WTC11 (cell line): Measurements from ENCODE around the gene PTGES3L. TPM values are rescaled to one million over a fixed set of nuclear protein-coding genes. Genes with fewer than 3 reads are reported as not detected.

Source experiments
- ATAC-seq: fragments of 200-7000 bp; cut with Tn5 transposase; 2 replicates; pipeline ENCODE4 v1.10.0; 2021; ENCODE audit warnings: mild to moderate bottlenecking, moderate library complexity
- CTCF ChIA-PET: fragments of 300-600 bp; sonication (Branson Sonifier 250); formaldehyde crosslinking; loops from one replicate; lab custom pipeline; 2021; ENCODE audit warnings: antibody characterized with exemption; lab: Charles Lee
- POLR2A ChIA-PET: fragments of 350-600 bp; sonication (Branson Sonifier 250); formaldehyde crosslinking; loops from one replicate; lab custom pipeline; 2021; ENCODE audit warnings: antibody characterized with exemption; lab: Charles Lee
- DNase-seq: peaks from one replicate; pipeline ENCODE4 v3.0.0; 2021; ENCODE audit warnings: low spot score
- H3K27ac Mint-ChIP-seq: 2 replicates; pipeline ENCODE4 v1.8.0; 2021; ENCODE audit warnings: mixed read lengths
- H3K27me3 Mint-ChIP-seq: 2 replicates; pipeline ENCODE4 v1.8.0; 2021; ENCODE audit warnings: low read depth, mild to moderate bottlenecking, moderate library complexity, mixed read lengths
- H3K36me3 Mint-ChIP-seq: 2 replicates; pipeline ENCODE4 v1.8.0; 2021; ENCODE audit warnings: mixed read lengths
- H3K4me1 Mint-ChIP-seq: 2 replicates; pipeline ENCODE4 v1.8.0; 2022; ENCODE audit warnings: mixed read lengths
- H3K4me3 Mint-ChIP-seq: 2 replicates; pipeline ENCODE4 v1.8.0; 2021; ENCODE audit warnings: mild to moderate bottlenecking, moderate library complexity, mixed read lengths
- H3K9me3 Mint-ChIP-seq: 2 replicates; pipeline ENCODE4 v1.8.0; 2021; ENCODE audit warnings: mixed read lengths
- ATF1 ChIP-seq: sonication (generic); formaldehyde crosslinking; IDR thresholded peaks from 2 replicates; pipeline ENCODE4 v1.8.1; 2023; ENCODE audit warnings: mild to moderate bottlenecking, moderate library complexity, missing genetic modification reagents
- CBFB ChIP-seq: sonication (generic); formaldehyde crosslinking; IDR thresholded peaks from 2 replicates; pipeline ENCODE4 v1.8.1; 2022; ENCODE audit warnings: mild to moderate bottlenecking, low read depth, missing genetic modification reagents
- ETV6 ChIP-seq: sonication (generic); formaldehyde crosslinking; IDR thresholded peaks from 2 replicates; pipeline ENCODE4 v1.8.1; 2022; ENCODE audit warnings: mild to moderate bottlenecking, missing genetic modification reagents
- FOXJ3 ChIP-seq: sonication (generic); formaldehyde crosslinking; IDR thresholded peaks from 2 replicates; pipeline ENCODE4 v1.9.0; 2021; ENCODE audit warnings: missing genetic modification reagents, mild to moderate bottlenecking, borderline replicate concordance
- FOXK1 ChIP-seq: sonication (generic); formaldehyde crosslinking; IDR thresholded peaks from 2 replicates; pipeline ENCODE4 v1.8.0; 2022; ENCODE audit warnings: mild to moderate bottlenecking, moderate library complexity, missing genetic modification reagents
- GABPB1 ChIP-seq: sonication (generic); formaldehyde crosslinking; IDR thresholded peaks from 2 replicates; pipeline ENCODE4 v1.8.1; 2023; ENCODE audit warnings: mild to moderate bottlenecking, missing genetic modification reagents
- MXD4 ChIP-seq: fragments of 250-450 bp; sonication (Bioruptor Pico); IDR thresholded peaks from 2 replicates; pipeline ENCODE4 v1.8.0; 2021; ENCODE audit warnings: mild to moderate bottlenecking, moderate library complexity, borderline replicate concordance
- MYBL2 ChIP-seq: sonication (generic); formaldehyde crosslinking; IDR thresholded peaks from 2 replicates; pipeline ENCODE4 v1.8.1; 2023; ENCODE audit warnings: mild to moderate bottlenecking, moderate library complexity, missing genetic modification reagents
- TEAD1 ChIP-seq: sonication (generic); formaldehyde crosslinking; IDR thresholded peaks from 2 replicates; pipeline ENCODE4 v1.8.0; 2022; ENCODE audit warnings: mild to moderate bottlenecking, missing genetic modification reagents
- USF2 ChIP-seq: sonication (generic); formaldehyde crosslinking; IDR thresholded peaks from 2 replicates; pipeline ENCODE4 v1.8.1; 2023; ENCODE audit warnings: mild to moderate bottlenecking, missing genetic modification reagents, moderate library complexity
- ZNF263 ChIP-seq: sonication (generic); formaldehyde crosslinking; IDR thresholded peaks from 2 replicates; pipeline ENCODE4 v1.8.1; 2022; ENCODE audit warnings: low read depth, mild to moderate bottlenecking, moderate library complexity, missing genetic modification reagents
- ZNF281 ChIP-seq: sonication (generic); formaldehyde crosslinking; IDR thresholded peaks from 2 replicates; pipeline ENCODE4 v1.8.0; 2023; ENCODE audit warnings: mild to moderate bottlenecking, missing genetic modification reagents
- ZNF416 ChIP-seq: fragments of 250-450 bp; sonication (Bioruptor Pico); IDR thresholded peaks from 2 replicates; pipeline ENCODE4 v1.9.0; 2021; ENCODE audit warnings: mild to moderate bottlenecking, inconsistent platforms
- total RNA-seq: library from RNA; stranded (reverse); gene quantifications from 3 replicates; pipeline ENCODE4 v1.2.3, GENCODE V29; 2021
- TF ChIP-seq, protein P1 (sequence below): fragments of 250-450 bp; sonication (Bioruptor Pico); IDR thresholded peaks from 2 replicates; pipeline ENCODE4 v2.1.2; 2022; ENCODE audit warnings: mild to moderate bottlenecking, moderate library complexity
- TF ChIP-seq, protein P2 (sequence below): sonication (generic); formaldehyde crosslinking; IDR thresholded peaks from 2 replicates; pipeline ENCODE4 v1.8.0; 2022; ENCODE audit warnings: mild to moderate bottlenecking, missing genetic modification reagents
- TF ChIP-seq, protein P3 (sequence below): fragments of 250-450 bp; sonication (Bioruptor Pico); IDR thresholded peaks from 2 replicates; pipeline ENCODE4 v1.9.0; 2021; ENCODE audit warnings: mild to moderate bottlenecking, borderline replicate concordance
- TF ChIP-seq, protein P4 (sequence below): sonication (generic); formaldehyde crosslinking; IDR thresholded peaks from 2 replicates; pipeline ENCODE4 v1.8.1; 2023; ENCODE audit warnings: mild to moderate bottlenecking, missing genetic modification reagents
- TF ChIP-seq, protein P5 (sequence below): fragments of 250-450 bp; sonication (Bioruptor Pico); IDR thresholded peaks from 2 replicates; pipeline ENCODE4 v1.9.0; 2021; ENCODE audit warnings: moderate library complexity, mild to moderate bottlenecking, inconsistent platforms, borderline replicate concordance

PTGES3L gene
- total RNA-seq, 1 experiment from 2014 or later = 2.1 TPM

DNA sequence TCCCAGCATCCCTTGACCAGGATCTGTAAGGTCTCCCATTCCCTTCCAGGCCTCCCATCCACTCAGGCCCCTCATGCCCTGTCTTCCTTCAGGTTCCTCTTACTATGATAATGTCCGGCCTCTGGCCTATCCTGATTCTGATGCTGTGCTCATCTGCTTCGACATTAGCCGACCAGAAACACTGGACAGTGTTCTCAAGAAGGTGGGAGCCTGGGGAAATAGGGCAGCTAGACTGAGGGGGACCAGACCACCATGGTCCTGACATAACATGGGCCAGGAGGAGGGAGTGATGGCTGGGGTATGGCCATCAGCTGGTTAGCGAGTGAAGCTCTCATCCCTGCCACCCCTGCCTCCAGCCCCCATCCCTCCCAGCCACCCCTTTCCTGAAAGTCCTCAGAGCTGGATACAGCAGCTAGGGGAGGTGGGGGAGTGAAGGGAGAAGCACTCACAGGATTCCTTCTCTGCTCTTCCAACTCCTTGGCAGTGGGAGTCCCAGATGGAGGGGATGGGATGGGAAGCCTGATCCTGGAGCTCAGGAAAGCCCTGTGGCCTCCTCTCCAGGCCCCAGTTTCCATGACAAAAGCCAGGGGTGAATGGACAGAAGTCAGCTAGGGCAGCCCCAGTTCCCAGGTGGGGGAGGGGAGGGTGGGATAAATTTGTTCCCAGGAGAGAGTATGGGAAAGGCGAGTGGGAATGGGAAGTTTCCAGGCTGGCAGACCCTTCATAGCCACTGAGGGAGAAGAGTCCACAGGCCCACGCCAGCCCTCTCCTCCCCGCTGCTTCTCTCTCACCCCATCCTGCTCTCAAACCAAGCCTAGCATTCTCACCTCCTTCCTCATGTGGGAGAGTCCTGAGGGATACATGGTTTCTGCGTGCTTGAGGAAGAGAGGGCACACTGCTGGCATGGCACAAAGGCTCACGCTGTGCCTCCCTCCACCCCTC lies 47.5 kb upstream of the PTGES3L start:
- H3K9me3 Mint-ChIP-seq = no peaks in the 10 kb centered on the region
- ChIA-PET CTCF (interaction anchor here (0.6 to 1.6 kb wide), 5 partner anchors 10 to 98 kb away, joined by 3 to 7 read pairs (median 4); partner anchors contain the start of genes BRCA1 and RPL27), POLR2A (interaction anchor here (0.5 to 0.7 kb wide), 2 partner anchors 98 to 288 kb away, joined by 4 to 5 read pairs; partner anchors contain the start of gene BRCA1)
- H3K4me1 Mint-ChIP-seq = peaks cover 49% of the 10 kb centered on the region
- H3K27ac Mint-ChIP-seq = peak overlapping the region; percentile 86
- TF ChIP-seq ZNF263 (no peak), CBFB (CRISPR knock-in tag) (no peak), FOXK1 (CRISPR knock-in tag) (no peak), GABPB1 (CRISPR knock-in tag) (no peak), ETV6 (CRISPR knock-in tag) (0 out of 2 replicates have a peak, but pooled peaks have one; percentile 40), ZNF281 (CRISPR knock-in tag) (0 out of 2 replicates have a peak, but pooled peaks have one; percentile 48), USF2 (CRISPR knock-in tag) (no peak), MXD4 (CRISPR knock-in tag) (no peak), ATF1 (CRISPR knock-in tag) (no peak), ZNF416 (0 out of 2 replicates have a peak, but pooled peaks have one; percentile 20)
- TF ChIP-seq, protein P1, sequence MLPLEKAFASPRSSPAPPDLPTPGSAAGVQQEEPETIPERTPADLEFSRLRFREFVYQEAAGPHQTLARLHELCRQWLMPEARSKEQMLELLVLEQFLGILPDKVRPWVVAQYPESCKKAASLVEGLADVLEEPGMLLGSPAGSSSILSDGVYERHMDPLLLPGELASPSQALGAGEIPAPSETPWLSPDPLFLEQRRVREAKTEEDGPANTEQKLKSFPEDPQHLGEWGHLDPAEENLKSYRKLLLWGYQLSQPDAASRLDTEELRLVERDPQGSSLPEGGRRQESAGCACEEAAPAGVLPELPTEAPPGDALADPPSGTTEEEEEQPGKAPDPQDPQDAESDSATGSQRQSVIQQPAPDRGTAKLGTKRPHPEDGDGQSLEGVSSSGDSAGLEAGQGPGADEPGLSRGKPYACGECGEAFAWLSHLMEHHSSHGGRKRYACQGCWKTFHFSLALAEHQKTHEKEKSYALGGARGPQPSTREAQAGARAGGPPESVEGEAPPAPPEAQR (CRISPR knock-in tag) = no peak
- TF ChIP-seq, protein P2, sequence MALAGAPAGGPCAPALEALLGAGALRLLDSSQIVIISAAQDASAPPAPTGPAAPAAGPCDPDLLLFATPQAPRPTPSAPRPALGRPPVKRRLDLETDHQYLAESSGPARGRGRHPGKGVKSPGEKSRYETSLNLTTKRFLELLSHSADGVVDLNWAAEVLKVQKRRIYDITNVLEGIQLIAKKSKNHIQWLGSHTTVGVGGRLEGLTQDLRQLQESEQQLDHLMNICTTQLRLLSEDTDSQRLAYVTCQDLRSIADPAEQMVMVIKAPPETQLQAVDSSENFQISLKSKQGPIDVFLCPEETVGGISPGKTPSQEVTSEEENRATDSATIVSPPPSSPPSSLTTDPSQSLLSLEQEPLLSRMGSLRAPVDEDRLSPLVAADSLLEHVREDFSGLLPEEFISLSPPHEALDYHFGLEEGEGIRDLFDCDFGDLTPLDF (CRISPR knock-in tag) = no peak
- H3K36me3 Mint-ChIP-seq = peaks cover 9% of the 10 kb centered on the region
- DNase-seq = peak; percentile 56
- H3K27me3 Mint-ChIP-seq = peaks cover 3% of the 10 kb centered on the region; the same call in 1 of the 2 replicates
- peak; percentile 15 for ATAC-seq
- peak overlapping the region; percentile 44 for H3K4me3 Mint-ChIP-seq

GRCh38 chr17:43026595-43026994 lies 46.7 kb upstream of the PTGES3L start:
- peak overlapping the region; percentile 85 for H3K4me3 Mint-ChIP-seq
- peaks cover 46% of the 10 kb centered on the region for H3K4me1 Mint-ChIP-seq
- H3K27me3 Mint-ChIP-seq = peaks cover 3% of the 10 kb centered on the region; the same call in 1 of the 2 replicates
- POLR2A ChIA-PET = no interaction called here
- ATAC-seq (no peak), DNase-seq (no peak)
- CTCF ChIA-PET = interaction anchor here (0.6 to 3.0 kb wide), 4 partner anchors 15 to 99 kb away, joined by 3 to 45 read pairs (median 4); partner anchors contain the start of genes BRCA1 and RPL27
- H3K36me3 Mint-ChIP-seq = peaks cover 9% of the 10 kb centered on the region
- H3K9me3 Mint-ChIP-seq = no peaks in the 10 kb centered on the region
- no peak overlapping the region for H3K27ac Mint-ChIP-seq
- TF ChIP-seq FOXJ3 (CRISPR knock-in tag) = no peak
- TF ChIP-seq, protein P3, sequence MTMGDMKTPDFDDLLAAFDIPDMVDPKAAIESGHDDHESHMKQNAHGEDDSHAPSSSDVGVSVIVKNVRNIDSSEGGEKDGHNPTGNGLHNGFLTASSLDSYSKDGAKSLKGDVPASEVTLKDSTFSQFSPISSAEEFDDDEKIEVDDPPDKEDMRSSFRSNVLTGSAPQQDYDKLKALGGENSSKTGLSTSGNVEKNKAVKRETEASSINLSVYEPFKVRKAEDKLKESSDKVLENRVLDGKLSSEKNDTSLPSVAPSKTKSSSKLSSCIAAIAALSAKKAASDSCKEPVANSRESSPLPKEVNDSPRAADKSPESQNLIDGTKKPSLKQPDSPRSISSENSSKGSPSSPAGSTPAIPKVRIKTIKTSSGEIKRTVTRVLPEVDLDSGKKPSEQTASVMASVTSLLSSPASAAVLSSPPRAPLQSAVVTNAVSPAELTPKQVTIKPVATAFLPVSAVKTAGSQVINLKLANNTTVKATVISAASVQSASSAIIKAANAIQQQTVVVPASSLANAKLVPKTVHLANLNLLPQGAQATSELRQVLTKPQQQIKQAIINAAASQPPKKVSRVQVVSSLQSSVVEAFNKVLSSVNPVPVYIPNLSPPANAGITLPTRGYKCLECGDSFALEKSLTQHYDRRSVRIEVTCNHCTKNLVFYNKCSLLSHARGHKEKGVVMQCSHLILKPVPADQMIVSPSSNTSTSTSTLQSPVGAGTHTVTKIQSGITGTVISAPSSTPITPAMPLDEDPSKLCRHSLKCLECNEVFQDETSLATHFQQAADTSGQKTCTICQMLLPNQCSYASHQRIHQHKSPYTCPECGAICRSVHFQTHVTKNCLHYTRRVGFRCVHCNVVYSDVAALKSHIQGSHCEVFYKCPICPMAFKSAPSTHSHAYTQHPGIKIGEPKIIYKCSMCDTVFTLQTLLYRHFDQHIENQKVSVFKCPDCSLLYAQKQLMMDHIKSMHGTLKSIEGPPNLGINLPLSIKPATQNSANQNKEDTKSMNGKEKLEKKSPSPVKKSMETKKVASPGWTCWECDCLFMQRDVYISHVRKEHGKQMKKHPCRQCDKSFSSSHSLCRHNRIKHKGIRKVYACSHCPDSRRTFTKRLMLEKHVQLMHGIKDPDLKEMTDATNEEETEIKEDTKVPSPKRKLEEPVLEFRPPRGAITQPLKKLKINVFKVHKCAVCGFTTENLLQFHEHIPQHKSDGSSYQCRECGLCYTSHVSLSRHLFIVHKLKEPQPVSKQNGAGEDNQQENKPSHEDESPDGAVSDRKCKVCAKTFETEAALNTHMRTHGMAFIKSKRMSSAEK (CRISPR knock-in tag) = no peak
- TF ChIP-seq CBFB (CRISPR knock-in tag) = no peak
- TF ChIP-seq MYBL2 (CRISPR knock-in tag) = no peak
- TF ChIP-seq USF2 (CRISPR knock-in tag) = no peak
- TF ChIP-seq TEAD1 = no peak
- TF ChIP-seq, protein P4, sequence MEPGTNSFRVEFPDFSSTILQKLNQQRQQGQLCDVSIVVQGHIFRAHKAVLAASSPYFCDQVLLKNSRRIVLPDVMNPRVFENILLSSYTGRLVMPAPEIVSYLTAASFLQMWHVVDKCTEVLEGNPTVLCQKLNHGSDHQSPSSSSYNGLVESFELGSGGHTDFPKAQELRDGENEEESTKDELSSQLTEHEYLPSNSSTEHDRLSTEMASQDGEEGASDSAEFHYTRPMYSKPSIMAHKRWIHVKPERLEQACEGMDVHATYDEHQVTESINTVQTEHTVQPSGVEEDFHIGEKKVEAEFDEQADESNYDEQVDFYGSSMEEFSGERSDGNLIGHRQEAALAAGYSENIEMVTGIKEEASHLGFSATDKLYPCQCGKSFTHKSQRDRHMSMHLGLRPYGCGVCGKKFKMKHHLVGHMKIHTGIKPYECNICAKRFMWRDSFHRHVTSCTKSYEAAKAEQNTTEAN (CRISPR knock-in tag) = no peak
- TF ChIP-seq, protein P5, sequence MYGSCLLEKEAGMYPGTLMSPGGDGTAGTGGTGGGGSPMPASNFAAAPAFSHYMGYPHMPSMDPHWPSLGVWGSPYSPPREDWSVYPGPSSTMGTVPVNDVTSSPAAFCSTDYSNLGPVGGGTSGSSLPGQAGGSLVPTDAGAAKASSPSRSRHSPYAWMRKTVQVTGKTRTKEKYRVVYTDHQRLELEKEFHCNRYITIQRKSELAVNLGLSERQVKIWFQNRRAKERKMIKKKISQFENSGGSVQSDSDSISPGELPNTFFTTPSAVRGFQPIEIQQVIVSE (CRISPR knock-in tag) = no peak
